Stomach (tissue), 9 donors: ENCODE data around the gene TMC4. TPM values are rescaled to one million over a fixed set of nuclear protein-coding genes. Genes with fewer than 3 reads are reported as not detected.

ENCODE experiments used
- DNase-seq, 2 donors: peaks; one replicate each; pipeline versions ENCODE4 v3.0.0 to v3.0.0-alpha.2; 2013 to 2019
- H3K27ac ChIP-seq, 5 donors: fragments of 200-600 bp in 4 of 5; sonication (generic) in 4 of 5; one replicate each; pipeline ENCODE4 v1.5.1; 2013 to 2019; ENCODE audit warnings: mild to moderate bottlenecking in 1 of 5, moderate library complexity in 1 of 5
- H3K27me3 ChIP-seq, 3 donors: fragments of 200-600 bp; sonication (generic); one replicate each; pipeline ENCODE4 v1.5.1; 2017 to 2019; ENCODE audit warnings: mixed run types in 1 of 3
- H3K36me3 ChIP-seq, 4 donors: fragments of 200-600 bp; sonication (generic); 1 replicate in 3 of 4; 2 replicates in 1 of 4; pipeline ENCODE4 v1.5.1; 2016 to 2019
- H3K4me1 ChIP-seq, 4 donors: fragments of 200-600 bp; sonication (generic); one replicate each; pipeline ENCODE4 v1.5.1; 2016 to 2019
- H3K4me3 ChIP-seq, 4 donors: fragments of 200-600 bp; sonication (generic) in 3 of 4; one replicate each; pipeline ENCODE4 v1.5.1; 2016 to 2019; ENCODE audit warnings: mild to moderate bottlenecking in 1 of 4
- H3K9me3 ChIP-seq, 4 donors: fragments of 200-600 bp; sonication (generic); one replicate each; pipeline ENCODE4 v1.5.1; 2016 to 2019
- EP300 ChIP-seq: sonication (generic); formaldehyde crosslinking; IDR thresholded peaks from one replicate; pipeline ENCODE4 v1.6.1; 2017; ENCODE audit warnings: antibody characterized with exemption
- POLR2A ChIP-seq, 4 donors: fragments of 450-650 bp; IDR thresholded peaks; one replicate each; pipeline ENCODE4 v1.6.1; 2016; ENCODE audit warnings: antibody characterized with exemption in 4 of 4, control low read depth in 2 of 4, mild to moderate bottlenecking in 1 of 4, moderate library complexity in 1 of 4
- POLR2AphosphoS5 ChIP-seq, 3 donors: sonication (generic); formaldehyde crosslinking; IDR thresholded peaks; one replicate each; pipeline ENCODE4 v1.6.1; 2016; ENCODE audit warnings: antibody characterized with exemption in 3 of 3
- WGBS, 5 donors: extraction: QIAGEN DNeasy Blood & Tissue Kit in 3 of 5; methylation state at CpG; one replicate each; pipeline versions ENCODE4 v1.1.5 to v1.1.7; 2013 to 2018; 5-methylcytosine and 5-hydroxymethylcytosine counted together
- intact Hi-C: fragments of 100-400 bp; cut with DNase I; formaldehyde crosslinking; loops from one replicate; pipeline ENCODE4 v1.15.1; 2023; ENCODE audit warnings: low total_unique reads
- polyA plus RNA-seq, 3 donors: library from polyadenylated mRNA; stranded (reverse); fragments of 200-250 nt; gene quantifications; one replicate each; pipeline ENCODE4 v1.2.3, GENCODE V29; 2013
- total RNA-seq, 5 donors: library from RNA; depleted of rRNA; stranded (reverse); fragments of >200 nt; gene quantifications; one replicate each; pipeline versions ENCODE4 v1.1.0 to v1.2.3, GENCODE V29; 2014 to 2016
- TF ChIP-seq, protein P1 (sequence below), 7 experiments: fragments of 450-650 bp in 4 of 7; fragments of 200-600 bp in 3 of 7; sonication (generic) in 3 of 7; IDR thresholded peaks; one replicate each; pipeline ENCODE4 v1.5.1; 2016 to 2019; ENCODE audit warnings: antibody characterized with exemption in 7 of 7, control low read depth in 2 of 7, mild to moderate bottlenecking in 1 of 7
- donor health status: healthy with polysubstance abuse.
- donor health status: Bipolar disorder and iron deficiency.
- donor health status: healthy.

TMC4 gene
- total and polyA plus RNA-seq, 8 donors, result 28.0 to 99.5 (median 43.2) TPM

- Histone ChIP-seq H3K36me3 (peaks cover 29 to 49% (median 43%) of the 10 kb centered on the region in 4 donors), H3K27ac (no peak overlapping the region), H3K27me3 (no peaks in the 10 kb centered on the region), H3K9me3 (no peaks in the 10 kb centered on the region), H3K4me1 (peaks cover 1 to 18% (median 16%) of the 10 kb centered on the region in 4 donors), H3K4me3 (no peak overlapping the region)
- TF ChIP-seq POLR2A (IDR thresholded peaks at IDR 0.05) (no peak), EP300 (no peak), POLR2AphosphoS5 (IDR thresholded peaks at IDR 0.05) (no peak)
- TF ChIP-seq, protein P1, sequence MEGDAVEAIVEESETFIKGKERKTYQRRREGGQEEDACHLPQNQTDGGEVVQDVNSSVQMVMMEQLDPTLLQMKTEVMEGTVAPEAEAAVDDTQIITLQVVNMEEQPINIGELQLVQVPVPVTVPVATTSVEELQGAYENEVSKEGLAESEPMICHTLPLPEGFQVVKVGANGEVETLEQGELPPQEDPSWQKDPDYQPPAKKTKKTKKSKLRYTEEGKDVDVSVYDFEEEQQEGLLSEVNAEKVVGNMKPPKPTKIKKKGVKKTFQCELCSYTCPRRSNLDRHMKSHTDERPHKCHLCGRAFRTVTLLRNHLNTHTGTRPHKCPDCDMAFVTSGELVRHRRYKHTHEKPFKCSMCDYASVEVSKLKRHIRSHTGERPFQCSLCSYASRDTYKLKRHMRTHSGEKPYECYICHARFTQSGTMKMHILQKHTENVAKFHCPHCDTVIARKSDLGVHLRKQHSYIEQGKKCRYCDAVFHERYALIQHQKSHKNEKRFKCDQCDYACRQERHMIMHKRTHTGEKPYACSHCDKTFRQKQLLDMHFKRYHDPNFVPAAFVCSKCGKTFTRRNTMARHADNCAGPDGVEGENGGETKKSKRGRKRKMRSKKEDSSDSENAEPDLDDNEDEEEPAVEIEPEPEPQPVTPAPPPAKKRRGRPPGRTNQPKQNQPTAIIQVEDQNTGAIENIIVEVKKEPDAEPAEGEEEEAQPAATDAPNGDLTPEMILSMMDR (IDR thresholded peaks at IDR 0.05), result no peak
- 74 to 84% (median 81%) methylated on average over 8 to 10 of the region's 10 CpGs for WGBS, 5 donors
- intact Hi-C loops, result no loop called here
- DNase-seq, result peak in 1 of 2 donors; percentile 85
These were observed 39.5 kb downstream of the TMC4 start for GRCh38 chr19:54133312-54133956.

DNA sequence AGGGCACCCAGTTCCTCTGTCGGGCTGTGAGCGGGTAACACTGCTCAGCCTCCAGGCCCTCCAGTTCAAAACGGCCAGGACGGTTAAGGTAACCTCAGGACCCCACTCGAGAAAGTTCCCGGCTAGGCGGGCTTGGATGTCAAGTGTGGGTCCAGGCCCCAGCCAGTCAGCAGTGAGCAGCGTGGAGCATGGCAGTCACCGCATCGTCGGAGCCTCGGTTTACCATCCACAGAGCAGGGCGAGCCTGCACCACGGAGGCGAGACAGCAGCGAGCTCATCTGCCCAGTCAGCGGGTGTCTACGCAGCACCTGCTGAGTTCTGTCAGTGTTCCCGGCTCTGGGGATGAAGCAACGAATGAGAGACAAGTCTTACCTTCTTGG is 43.4 kb downstream of the TMC4 start:
- Histone ChIP-seq H3K9me3 (no peaks in the 10 kb centered on the region), H3K36me3 (peaks cover 67 to 87% (median 81%) of the 10 kb centered on the region in 4 donors), H3K27ac (no peak overlapping the region), H3K4me1 (no peaks in the 10 kb centered on the region), H3K4me3 (no peak overlapping the region), H3K27me3 (no peaks in the 10 kb centered on the region)
- no peak for DNase-seq
- 96 to 98% (median 97%) methylated on average over 8 to 20 of the region's 20 CpGs for WGBS, 5 donors
- intact Hi-C loops, result no loop called here
- no peak for TF ChIP-seq POLR2A (IDR thresholded peaks at IDR 0.05)
- TF ChIP-seq EP300, result no peak
- TF ChIP-seq, protein P1 (IDR thresholded peaks at IDR 0.05), result no peak
- no peak for TF ChIP-seq POLR2AphosphoS5 (IDR thresholded peaks at IDR 0.05)

DNA sequence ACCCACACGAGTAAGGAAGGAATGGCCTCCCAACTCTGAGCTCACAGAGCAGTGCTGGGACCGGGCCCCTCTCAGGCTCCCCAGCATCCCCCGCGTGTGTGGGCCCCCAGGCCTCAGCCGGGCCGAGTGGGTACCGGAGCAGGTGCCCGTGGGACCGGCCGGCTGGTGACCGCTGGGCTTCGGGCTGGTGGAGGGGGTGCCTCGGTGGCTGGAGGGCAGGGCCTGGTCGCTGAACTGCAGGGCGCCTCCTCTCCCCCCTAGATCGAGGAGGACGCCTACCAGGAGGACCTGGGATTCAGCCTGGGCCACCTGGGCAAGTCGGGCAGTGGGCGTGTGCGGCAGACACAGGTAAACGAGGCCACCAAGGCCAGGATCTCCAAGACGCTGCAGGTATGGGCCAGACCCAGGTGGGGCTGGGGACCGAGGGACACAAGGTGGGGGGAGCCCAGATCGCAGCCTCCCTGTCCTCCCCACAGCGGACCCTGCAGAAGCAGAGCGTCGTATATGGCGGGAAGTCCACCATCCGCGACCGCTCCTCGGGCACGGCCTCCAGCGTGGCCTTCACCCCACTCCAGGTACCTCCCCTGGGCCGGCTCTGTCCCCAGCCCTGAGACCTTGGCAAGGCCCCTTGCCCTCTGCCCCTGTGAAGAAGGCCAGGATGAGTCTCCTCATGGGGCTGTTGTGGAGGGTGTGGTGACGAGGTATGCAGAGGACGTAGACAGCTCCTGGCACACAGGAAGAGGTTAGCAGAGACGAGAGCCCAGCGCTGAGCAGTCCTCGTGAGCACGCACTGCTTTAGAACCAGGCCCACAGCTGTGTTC is 44.0 kb downstream of the TMC4 start:
- H3K27me3 ChIP-seq, result no peaks in the 10 kb centered on the region
- peaks cover 73 to 93% (median 87%) of the 10 kb centered on the region in 4 donors for H3K36me3 ChIP-seq
- H3K9me3 ChIP-seq, result no peaks in the 10 kb centered on the region
- no peak for TF ChIP-seq POLR2AphosphoS5 (IDR thresholded peaks at IDR 0.05)
- TF ChIP-seq, protein P1 (IDR thresholded peaks at IDR 0.05), result no peak
- intact Hi-C loops, result no loop called here
- no peak for DNase-seq
- H3K27ac ChIP-seq, result no peak overlapping the region
- 88 to 96% (median 95%) methylated on average over 21 to 41 of the region's 41 CpGs for WGBS, 5 donors
- H3K4me1 ChIP-seq, result no peaks in the 10 kb centered on the region
- no peak overlapping the region for H3K4me3 ChIP-seq

DNA sequence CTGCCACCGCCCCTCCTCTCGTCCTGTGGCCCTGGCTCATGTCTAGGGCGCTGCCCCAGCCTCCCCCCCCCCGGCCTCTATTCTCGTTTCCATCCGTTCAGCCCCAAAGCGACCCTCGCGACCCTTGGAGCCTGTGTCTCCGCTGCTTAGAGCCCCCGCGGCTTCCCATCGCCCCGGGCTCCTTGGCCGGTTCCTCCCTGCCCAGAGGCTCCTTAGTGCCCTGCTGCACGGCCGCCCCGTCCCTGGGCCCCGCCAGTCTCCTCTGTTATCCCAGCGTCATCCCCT is 44.6 kb downstream of the TMC4 start:
- Histone ChIP-seq H3K27me3 (no peaks in the 10 kb centered on the region), H3K36me3 (peaks cover 79 to 99% (median 93%) of the 10 kb centered on the region in 4 donors), H3K9me3 (no peaks in the 10 kb centered on the region), H3K4me1 (no peaks in the 10 kb centered on the region), H3K4me3 (no peak overlapping the region), H3K27ac (no peak overlapping the region)
- DNase-seq, result no peak
- no peak for TF ChIP-seq POLR2AphosphoS5 (IDR thresholded peaks at IDR 0.05)
- WGBS, 5 donors, result 89 to 95% (median 94%) methylated on average over 11 to 20 of the region's 20 CpGs
- intact Hi-C loops, result no loop called here
